Measurements from ENCODE around the gene ANO2.

Gene ANO2

DNA sequence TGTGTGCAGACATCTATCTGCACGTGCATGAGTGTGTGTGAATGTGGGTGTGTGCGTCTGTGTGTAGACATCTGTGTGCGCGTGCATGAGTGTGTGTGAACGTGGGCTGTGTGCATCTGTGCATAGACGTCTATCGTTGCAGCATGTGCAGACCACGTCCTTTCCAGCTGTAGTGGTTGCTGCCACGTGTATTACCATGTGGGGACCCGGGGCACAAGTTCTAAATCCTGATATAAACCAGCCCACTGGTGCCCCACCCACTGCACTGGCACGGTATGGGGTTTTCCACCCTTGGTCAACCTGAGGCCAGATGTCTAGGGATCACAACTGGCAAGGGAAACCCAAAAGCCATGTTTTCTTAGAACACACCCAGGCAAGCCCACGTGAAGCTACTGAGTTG lies 197.0 kb downstream of the ANO2 start:
- no peak for DNase-seq (ENCODE audit: low read depth)
- TF ChIP-seq, protein P1, sequence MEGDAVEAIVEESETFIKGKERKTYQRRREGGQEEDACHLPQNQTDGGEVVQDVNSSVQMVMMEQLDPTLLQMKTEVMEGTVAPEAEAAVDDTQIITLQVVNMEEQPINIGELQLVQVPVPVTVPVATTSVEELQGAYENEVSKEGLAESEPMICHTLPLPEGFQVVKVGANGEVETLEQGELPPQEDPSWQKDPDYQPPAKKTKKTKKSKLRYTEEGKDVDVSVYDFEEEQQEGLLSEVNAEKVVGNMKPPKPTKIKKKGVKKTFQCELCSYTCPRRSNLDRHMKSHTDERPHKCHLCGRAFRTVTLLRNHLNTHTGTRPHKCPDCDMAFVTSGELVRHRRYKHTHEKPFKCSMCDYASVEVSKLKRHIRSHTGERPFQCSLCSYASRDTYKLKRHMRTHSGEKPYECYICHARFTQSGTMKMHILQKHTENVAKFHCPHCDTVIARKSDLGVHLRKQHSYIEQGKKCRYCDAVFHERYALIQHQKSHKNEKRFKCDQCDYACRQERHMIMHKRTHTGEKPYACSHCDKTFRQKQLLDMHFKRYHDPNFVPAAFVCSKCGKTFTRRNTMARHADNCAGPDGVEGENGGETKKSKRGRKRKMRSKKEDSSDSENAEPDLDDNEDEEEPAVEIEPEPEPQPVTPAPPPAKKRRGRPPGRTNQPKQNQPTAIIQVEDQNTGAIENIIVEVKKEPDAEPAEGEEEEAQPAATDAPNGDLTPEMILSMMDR (IDR thresholded peaks at IDR 0.05; ENCODE audit: insufficient read depth, low read depth, low read length, missing control alignments), result no peak

DNA sequence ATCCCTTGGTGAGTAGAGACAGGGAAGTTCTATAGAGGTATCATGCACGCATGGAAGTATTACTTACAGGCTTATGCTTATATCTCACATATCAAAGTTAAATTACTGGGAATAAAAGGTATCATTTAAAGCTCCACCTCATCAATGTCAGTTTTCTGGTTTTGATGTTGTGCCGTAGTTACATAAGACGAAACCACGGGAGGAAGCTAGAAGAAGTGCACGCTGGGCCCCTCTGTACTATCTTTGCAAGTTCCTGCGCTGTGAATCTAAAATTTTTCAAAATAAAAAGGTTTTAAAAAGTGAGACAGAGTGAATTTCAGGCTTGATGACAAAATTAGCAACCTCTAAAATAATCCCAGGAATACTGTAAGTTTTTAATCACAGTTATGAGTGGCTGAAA lies 198.1 kb downstream of the ANO2 start:
- H3K4me3 ChIP-seq (ENCODE audit: low read length), result no peak overlapping the region
- DNase-seq (ENCODE audit: low read depth), result no peak
- TF ChIP-seq, protein P1 (IDR thresholded peaks at IDR 0.05; ENCODE audit: insufficient read depth, low read depth, low read length, missing control alignments), result no peak

More for the DNA sequence above, 197.0 kb downstream of the ANO2 start:
- no peak overlapping the region for H3K4me3 ChIP-seq (ENCODE audit: low read length)

- no peak overlapping the region for H3K4me3 ChIP-seq (ENCODE audit: low read length)
Observed at GRCh38 chr12:5746036-5746908, 198.8 kb downstream of the ANO2 start.

GRCh38 chr12:5745251-5745888 lies 199.7 kb downstream of the ANO2 start:
- H3K4me3 ChIP-seq (ENCODE audit: low read length), result no peak overlapping the region
- DNase-seq (ENCODE audit: low read depth), result peak; percentile 24
- TF ChIP-seq, protein P1 (IDR thresholded peaks at IDR 0.05; ENCODE audit: insufficient read depth, low read depth, low read length, missing control alignments), result peak; percentile 57

More at GRCh38 chr12:5746036-5746908, 198.8 kb downstream of the ANO2 start:
- no peak for DNase-seq (ENCODE audit: low read depth)
- TF ChIP-seq, protein P1 (IDR thresholded peaks at IDR 0.05; ENCODE audit: insufficient read depth, low read depth, low read length, missing control alignments), result no peak

DNA sequence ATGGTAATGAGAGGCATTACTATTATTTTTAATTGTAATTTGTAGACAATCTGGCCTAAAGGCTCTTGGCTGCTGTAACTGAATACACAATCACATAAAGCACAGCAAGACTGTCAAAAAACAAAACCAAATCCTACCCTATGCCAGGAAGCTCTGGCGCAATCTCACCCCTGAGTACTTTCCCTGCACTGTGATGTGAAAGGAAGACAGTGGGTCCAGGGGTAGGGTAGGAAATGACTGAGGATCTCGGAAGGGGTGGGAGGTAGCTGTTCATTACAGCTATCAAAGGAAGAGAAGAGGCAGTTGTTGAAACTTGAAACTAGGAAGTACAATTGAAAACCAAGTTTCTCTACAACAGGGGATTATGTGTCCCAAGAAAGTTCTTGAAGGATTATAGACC lies 202.8 kb downstream of the ANO2 start:
- TF ChIP-seq, protein P1 (IDR thresholded peaks at IDR 0.05; ENCODE audit: insufficient read depth, low read depth, low read length, missing control alignments), result no peak
- H3K4me3 ChIP-seq (ENCODE audit: low read length), result no peak overlapping the region
- DNase-seq (ENCODE audit: low read depth), result no peak

DNA sequence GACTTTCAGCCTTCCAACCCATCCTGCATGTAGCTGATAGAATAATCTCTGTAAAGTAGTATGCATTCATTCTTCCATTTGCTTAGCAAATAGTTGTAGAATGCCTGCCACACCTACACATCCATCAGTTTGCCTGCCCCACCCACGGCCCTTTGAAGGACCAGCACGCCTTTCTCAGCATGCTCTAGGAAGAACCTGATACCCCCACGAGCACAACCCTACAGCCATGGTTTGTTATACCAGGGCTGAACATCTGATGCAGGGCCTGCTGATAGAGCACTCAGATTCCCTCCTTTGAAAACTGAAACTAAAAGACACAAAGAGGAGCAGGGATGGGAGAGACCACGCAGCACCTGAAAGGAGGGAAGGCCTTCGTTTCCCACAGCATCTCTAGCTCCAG lies 205.1 kb downstream of the ANO2 start:
- TF ChIP-seq, protein P1 (IDR thresholded peaks at IDR 0.05; ENCODE audit: insufficient read depth, low read depth, low read length, missing control alignments), result no peak
- no peak for DNase-seq (ENCODE audit: low read depth)
- no peak overlapping the region for H3K4me3 ChIP-seq (ENCODE audit: low read length)

All from epithelial cell of esophagus (primary cell).